Breast epithelium (tissue), 4 donors: ENCODE results near the gene SAMD14. TPM values are rescaled to one million over a fixed set of nuclear protein-coding genes. Genes with fewer than 3 reads are reported as not detected.

Experiments used
- DNase-seq, 2 donors: peaks; one replicate each; pipeline ENCODE4 v3.0.0-alpha.2; 2019; ENCODE audit warnings: low spot score in 2 of 2
- H3K27ac ChIP-seq, 2 donors: fragments of 200-600 bp; sonication (generic) in 1 of 2; one replicate each; pipeline ENCODE4 v1.5.1; 2016 to 2019; ENCODE audit warnings: mild to moderate bottlenecking in 1 of 2
- H3K27me3 ChIP-seq, 2 donors: fragments of 200-600 bp; sonication (generic) in 1 of 2; one replicate each; pipeline versions ENCODE4 v1.5.1 to v1.6.0; 2017 to 2019; ENCODE audit warnings: control low read depth in 1 of 2, mild to moderate bottlenecking in 1 of 2
- H3K36me3 ChIP-seq: fragments of 200-600 bp; one replicate; pipeline ENCODE4 v1.5.1; 2019
- H3K4me1 ChIP-seq, 2 donors: fragments of 200-600 bp; sonication (generic); one replicate each; pipeline ENCODE4 v1.5.1; 2016 to 2019; ENCODE audit warnings: control low read depth in 1 of 2
- H3K4me3 ChIP-seq, 3 donors: fragments of 200-600 bp; sonication (generic); 1 replicate in 2 of 3; 2 replicates in 1 of 3; pipeline ENCODE4 v1.5.1; 2016 to 2019; ENCODE audit warnings: mild to moderate bottlenecking in 3 of 3, moderate library complexity in 2 of 3
- H3K9me3 ChIP-seq, 2 donors: fragments of 200-600 bp; sonication (generic) in 1 of 2; one replicate each; pipeline ENCODE4 v1.5.1; 2016 to 2019; ENCODE audit warnings: control low read depth in 1 of 2
- POLR2A ChIP-seq: fragments of 450-650 bp; IDR thresholded peaks from one replicate; pipeline ENCODE4 v1.6.1; 2016; ENCODE audit warnings: antibody characterized with exemption, mild to moderate bottlenecking, moderate library complexity
- POLR2AphosphoS5 ChIP-seq, 3 donors: sonication (generic); formaldehyde crosslinking; IDR thresholded peaks; one replicate each; pipeline ENCODE4 v1.6.1; 2017; ENCODE audit warnings: antibody characterized with exemption in 3 of 3
- intact Hi-C: fragments of 100-400 bp; cut with DNase I; formaldehyde crosslinking; loops from one replicate; pipeline ENCODE4 v1.15.1; 2023; ENCODE audit warnings: low total_unique reads
- total RNA-seq, 3 donors: library from RNA; depleted of rRNA; stranded (reverse); fragments of >200 nt; gene quantifications; one replicate each; pipeline ENCODE4 v1.1.0, GENCODE V29; 2016
- TF ChIP-seq, protein P1 (sequence below), 3 donors: fragments of 450-650 bp; IDR thresholded peaks; one replicate each; pipeline ENCODE4 v1.5.1; 2016 to 2017; ENCODE audit warnings: antibody characterized with exemption in 3 of 3, mild to moderate bottlenecking in 3 of 3, moderate library complexity in 3 of 3

SAMD14 gene
- total RNA-seq, 3 donors from 2014 or later, result 0.16 to 0.98 TPM; not detected in 1

DNA sequence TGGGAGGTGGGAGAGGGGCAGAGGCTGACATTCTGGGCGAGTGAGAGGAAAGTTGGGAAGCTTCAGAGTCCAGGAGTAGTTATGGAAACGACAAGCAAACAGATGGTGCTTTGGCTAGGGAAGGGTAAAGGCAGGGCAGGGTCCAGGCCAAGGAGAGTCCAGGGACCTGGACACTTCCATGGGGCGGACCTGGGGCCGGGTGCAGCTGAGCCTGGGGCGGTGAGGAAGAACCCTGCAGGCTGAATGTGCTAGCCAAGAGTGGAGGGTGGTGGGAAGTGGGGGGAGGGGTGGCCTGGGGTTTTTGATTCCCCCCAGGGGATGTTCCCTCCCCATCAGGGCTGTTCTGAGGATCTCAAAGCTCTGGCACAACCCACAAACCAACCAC is 17.9 kb upstream of the SAMD14 start:
- H3K4me3 ChIP-seq, result peak overlapping the region; percentile 81 to 90 (median 85)
- H3K27me3 ChIP-seq, result no peaks in the 10 kb centered on the region
- intact Hi-C loops, result no loop called here
- DNase-seq, result no peak
- H3K27ac ChIP-seq, result peak overlapping the region; percentile 88 to 94
- H3K9me3 ChIP-seq, result no peaks in the 10 kb centered on the region
- H3K4me1 ChIP-seq, result peaks cover 17 to 28% of the 10 kb centered on the region in 2 donors
- H3K36me3 ChIP-seq, result no peaks in the 10 kb centered on the region
- TF ChIP-seq, protein P1, sequence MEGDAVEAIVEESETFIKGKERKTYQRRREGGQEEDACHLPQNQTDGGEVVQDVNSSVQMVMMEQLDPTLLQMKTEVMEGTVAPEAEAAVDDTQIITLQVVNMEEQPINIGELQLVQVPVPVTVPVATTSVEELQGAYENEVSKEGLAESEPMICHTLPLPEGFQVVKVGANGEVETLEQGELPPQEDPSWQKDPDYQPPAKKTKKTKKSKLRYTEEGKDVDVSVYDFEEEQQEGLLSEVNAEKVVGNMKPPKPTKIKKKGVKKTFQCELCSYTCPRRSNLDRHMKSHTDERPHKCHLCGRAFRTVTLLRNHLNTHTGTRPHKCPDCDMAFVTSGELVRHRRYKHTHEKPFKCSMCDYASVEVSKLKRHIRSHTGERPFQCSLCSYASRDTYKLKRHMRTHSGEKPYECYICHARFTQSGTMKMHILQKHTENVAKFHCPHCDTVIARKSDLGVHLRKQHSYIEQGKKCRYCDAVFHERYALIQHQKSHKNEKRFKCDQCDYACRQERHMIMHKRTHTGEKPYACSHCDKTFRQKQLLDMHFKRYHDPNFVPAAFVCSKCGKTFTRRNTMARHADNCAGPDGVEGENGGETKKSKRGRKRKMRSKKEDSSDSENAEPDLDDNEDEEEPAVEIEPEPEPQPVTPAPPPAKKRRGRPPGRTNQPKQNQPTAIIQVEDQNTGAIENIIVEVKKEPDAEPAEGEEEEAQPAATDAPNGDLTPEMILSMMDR (IDR thresholded peaks at IDR 0.05), result no peak
- TF ChIP-seq POLR2A (no peak), POLR2AphosphoS5 (IDR thresholded peaks at IDR 0.05) (no peak)

DNA sequence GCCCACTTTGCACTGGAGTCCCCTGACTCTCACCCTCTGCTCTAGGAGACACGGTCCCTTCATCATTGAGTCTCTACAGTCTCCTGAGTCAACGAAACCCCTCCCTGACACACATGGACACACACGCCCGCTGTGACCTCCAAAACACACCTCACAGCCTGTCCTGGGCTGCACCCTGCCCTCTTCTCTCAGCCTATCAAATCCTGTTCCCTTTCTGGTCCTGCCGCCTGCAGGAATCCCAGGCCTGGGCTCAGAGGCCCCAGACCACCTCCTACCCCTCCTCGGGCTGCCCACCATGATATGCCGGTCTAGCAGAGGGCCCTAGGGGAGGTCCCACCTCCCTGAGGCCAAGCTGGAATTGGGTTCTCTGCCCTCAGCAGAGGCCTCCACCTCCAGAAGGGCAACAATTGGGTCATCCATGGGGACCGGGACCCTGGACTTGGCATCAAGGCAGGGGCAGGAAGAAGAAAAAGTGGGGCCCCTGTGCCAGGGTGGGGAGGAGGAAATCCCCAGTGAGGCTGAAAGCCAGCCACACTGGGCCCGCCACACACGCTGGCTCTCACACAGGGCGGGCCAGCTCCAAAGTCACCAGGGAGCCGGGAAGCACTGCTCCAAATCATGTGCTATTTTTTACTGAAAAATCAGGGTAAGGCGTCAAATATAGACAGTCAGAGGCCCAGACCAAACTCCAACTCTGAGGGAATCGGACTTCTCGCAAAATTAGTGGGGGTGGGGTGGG is 17.1 kb upstream of the SAMD14 start:
- intact Hi-C loops, result no loop called here
- no peak for TF ChIP-seq POLR2AphosphoS5 (IDR thresholded peaks at IDR 0.05)
- TF ChIP-seq, protein P1 (IDR thresholded peaks at IDR 0.05), result no peak
- TF ChIP-seq POLR2A, result no peak
- Histone ChIP-seq H3K9me3 (no peaks in the 10 kb centered on the region), H3K4me3 (peak overlapping the region; percentile 81 to 90 (median 85)), H3K36me3 (no peaks in the 10 kb centered on the region), H3K27me3 (no peaks in the 10 kb centered on the region), H3K4me1 (peaks cover 10 to 21% of the 10 kb centered on the region in 2 donors), H3K27ac (peak overlapping the region; percentile 88 to 94)
- no peak for DNase-seq

DNA sequence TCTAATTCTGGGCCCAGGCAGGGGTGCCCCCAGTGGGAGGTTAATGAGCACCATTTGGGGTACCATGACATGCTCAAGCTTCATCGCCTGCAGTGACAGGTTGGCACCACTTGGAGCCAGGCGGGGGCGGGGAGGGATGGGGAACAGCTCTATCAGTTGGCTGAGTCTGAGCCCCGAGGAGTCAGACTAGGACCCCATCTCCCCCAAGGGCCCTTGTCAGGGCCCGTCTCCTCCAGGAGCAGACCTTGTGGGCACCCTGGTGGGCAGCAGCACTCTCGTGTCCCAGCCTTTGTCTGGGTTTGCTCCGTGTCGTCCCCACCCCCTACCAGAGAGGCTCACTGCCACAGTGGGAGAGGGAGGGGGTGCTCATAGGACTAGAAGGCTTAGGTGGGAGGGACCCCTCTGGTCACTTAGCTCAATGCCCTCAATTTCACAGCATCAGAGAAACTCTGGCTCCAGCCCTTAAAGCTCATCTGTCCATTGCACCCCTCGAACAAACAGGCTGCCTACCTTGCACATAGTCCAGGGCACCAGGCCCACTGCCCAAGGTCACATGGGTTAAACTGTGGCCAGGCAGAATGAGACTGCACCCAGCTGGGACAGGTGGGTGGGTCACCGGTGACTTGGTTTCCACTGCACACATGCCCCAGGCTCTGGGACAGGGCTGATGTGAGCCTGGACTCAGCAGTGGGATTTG is 16.4 kb upstream of the SAMD14 start:
- DNase-seq, result no peak
- H3K27me3 ChIP-seq, result no peaks in the 10 kb centered on the region
- peak overlapping the region in 2 of 3 donors; percentile 81 to 90 for H3K4me3 ChIP-seq
- no peaks in the 10 kb centered on the region for H3K36me3 ChIP-seq
- TF ChIP-seq POLR2A, result no peak
- TF ChIP-seq, protein P1 (IDR thresholded peaks at IDR 0.05), result no peak
- TF ChIP-seq POLR2AphosphoS5 (IDR thresholded peaks at IDR 0.05), result no peak
- H3K4me1 ChIP-seq, result peaks cover 10 to 17% of the 10 kb centered on the region in 2 donors
- H3K27ac ChIP-seq, result peak overlapping the region in 1 of 2 donors; percentile 94
- intact Hi-C loops, result no loop called here
- H3K9me3 ChIP-seq, result no peaks in the 10 kb centered on the region

DNA sequence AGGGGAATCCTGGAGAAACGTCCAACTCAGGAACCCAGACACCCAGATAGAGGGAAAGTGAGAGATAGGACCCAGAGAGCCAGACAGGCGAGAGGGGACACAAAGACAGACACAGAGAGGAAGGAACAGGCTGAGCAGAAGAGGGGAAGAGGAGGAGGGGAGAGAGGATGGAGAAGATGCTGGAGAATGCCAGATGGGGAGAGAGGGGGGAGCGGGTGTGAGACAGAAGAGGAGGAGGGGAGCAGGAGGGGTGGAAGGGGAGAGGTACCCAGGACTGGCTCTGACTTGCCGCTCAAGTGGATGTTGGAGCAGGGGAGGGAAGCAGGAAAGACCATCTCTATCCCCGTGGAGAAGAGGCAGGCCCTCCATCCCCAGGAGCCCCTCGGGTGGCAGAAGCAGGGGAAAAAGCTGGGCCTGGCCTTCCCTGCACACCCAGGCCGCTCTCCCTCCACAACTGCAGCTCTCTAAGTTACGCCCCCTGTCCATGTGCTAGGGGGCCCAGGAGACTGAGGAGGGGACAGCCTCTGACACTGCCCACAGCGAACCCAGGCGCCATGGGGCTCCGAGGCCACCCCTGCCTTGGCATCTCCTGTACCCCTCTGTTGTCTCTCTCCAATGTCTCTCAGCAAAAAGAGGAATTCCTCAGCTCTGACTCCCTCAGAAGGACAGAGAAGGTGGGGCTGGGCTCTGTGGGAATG is 15.7 kb upstream of the SAMD14 start:
- Histone ChIP-seq H3K27me3 (no peaks in the 10 kb centered on the region), H3K4me1 (peaks cover 10 to 17% of the 10 kb centered on the region in 2 donors), H3K27ac (peak overlapping the region in 1 of 2 donors; percentile 19), H3K4me3 (peak overlapping the region in 1 of 3 donors; percentile 90), H3K36me3 (no peaks in the 10 kb centered on the region), H3K9me3 (no peaks in the 10 kb centered on the region)
- DNase-seq, result no peak
- TF ChIP-seq POLR2AphosphoS5 (IDR thresholded peaks at IDR 0.05) (no peak), POLR2A (no peak)
- TF ChIP-seq, protein P1 (IDR thresholded peaks at IDR 0.05), result no peak
- intact Hi-C loops, result no loop called here
